Measurements from ENCODE around the gene NSUN3.
"Not testable (repeated sequence)": the region's sequence is repeated elsewhere in the genome, so short reads cannot be mapped to it uniquely, and the experiment has no call there.

NSUN3 gene

GRCh38 chr3:94069194-94069813 lies 6.4 kb downstream of the NSUN3 start:
- no peak for DNase-seq

GRCh38 chr3:94070341-94070911 lies 7.6 kb downstream of the NSUN3 start:
- no peak for DNase-seq

- DNase-seq, result no peak
Observed at GRCh38 chr3:94071713-94072284, 8.9 kb downstream of the NSUN3 start.

GRCh38 chr3:94076055-94076454 lies 13.2 kb downstream of the NSUN3 start:
- no peak for DNase-seq

GRCh38 chr3:94080552-94080951 lies 17.7 kb downstream of the NSUN3 start:
- not testable (repeated sequence) for DNase-seq

GRCh38 chr3:94081884-94082283 lies 19.0 kb downstream of the NSUN3 start:
- DNase-seq, result no peak

- DNase-seq, result no peak
Observed at GRCh38 chr3:94082391-94082937, 19.6 kb downstream of the NSUN3 start.

GRCh38 chr3:94083261-94083660 lies 20.4 kb downstream of the NSUN3 start:
- no peak for DNase-seq

GRCh38 chr3:94089126-94089525 lies 26.3 kb downstream of the NSUN3 start:
- no peak for DNase-seq

- DNase-seq, result no peak
Observed at GRCh38 chr3:94092086-94092485, 29.2 kb downstream of the NSUN3 start.

- DNase-seq, result no peak
Observed at GRCh38 chr3:94093151-94093550, 30.3 kb downstream of the NSUN3 start.

- no peak for DNase-seq
Observed at GRCh38 chr3:94095111-94095510, 32.2 kb downstream of the NSUN3 start.

- DNase-seq, result no peak
Observed at GRCh38 chr3:94098452-94098851, 35.6 kb downstream of the NSUN3 start.

GRCh38 chr3:94099311-94099710 lies 36.5 kb downstream of the NSUN3 start:
- DNase-seq, result no peak

GRCh38 chr3:94101860-94102259 lies 39.0 kb downstream of the NSUN3 start:
- DNase-seq, result no peak

- no peak for DNase-seq
Observed at GRCh38 chr3:94106268-94106667, 43.4 kb downstream of the NSUN3 start.

GRCh38 chr3:94110232-94110631 lies 47.4 kb downstream of the NSUN3 start:
- DNase-seq, result not testable (repeated sequence)

GRCh38 chr3:94110854-94111253 lies 48.0 kb downstream of the NSUN3 start:
- DNase-seq, result no peak

GRCh38 chr3:94114666-94115065 lies 51.8 kb downstream of the NSUN3 start:
- no peak for DNase-seq

GRCh38 chr3:94115482-94115881 lies 52.6 kb downstream of the NSUN3 start:
- DNase-seq, result no peak

GRCh38 chr3:94117729-94118128 lies 54.9 kb downstream of the NSUN3 start:
- no peak for DNase-seq

- DNase-seq, result no peak
Observed at GRCh38 chr3:94118390-94118789, 55.5 kb downstream of the NSUN3 start.

GRCh38 chr3:94121161-94121560 lies 58.3 kb downstream of the NSUN3 start:
- no peak for DNase-seq

- DNase-seq, result no peak
Observed at GRCh38 chr3:94127115-94127514, 64.3 kb downstream of the NSUN3 start.

GRCh38 chr3:94130690-94131089 lies 67.8 kb downstream of the NSUN3 start:
- DNase-seq, result no peak
